Loucy (cell line): Measurements from ENCODE around the gene LATS2.

Experiments used
- EZH2phosphoT487 ChIP-seq: fragments of 200-600 bp; IDR thresholded peaks from 2 replicates; pipeline ENCODE4 v1.6.1; 2018; ENCODE audit warnings: antibody characterized with exemption, mild to moderate bottlenecking, moderate library complexity, borderline replicate concordance
- TF ChIP-seq, protein P1 (sequence below): fragments of 200-600 bp; sonication (generic); conservative IDR thresholded peaks from 2 replicates; pipeline ENCODE4 v1.5.1; 2014; ENCODE audit warnings: mild to moderate bottlenecking, antibody characterized with exemption, low read length

DNA sequence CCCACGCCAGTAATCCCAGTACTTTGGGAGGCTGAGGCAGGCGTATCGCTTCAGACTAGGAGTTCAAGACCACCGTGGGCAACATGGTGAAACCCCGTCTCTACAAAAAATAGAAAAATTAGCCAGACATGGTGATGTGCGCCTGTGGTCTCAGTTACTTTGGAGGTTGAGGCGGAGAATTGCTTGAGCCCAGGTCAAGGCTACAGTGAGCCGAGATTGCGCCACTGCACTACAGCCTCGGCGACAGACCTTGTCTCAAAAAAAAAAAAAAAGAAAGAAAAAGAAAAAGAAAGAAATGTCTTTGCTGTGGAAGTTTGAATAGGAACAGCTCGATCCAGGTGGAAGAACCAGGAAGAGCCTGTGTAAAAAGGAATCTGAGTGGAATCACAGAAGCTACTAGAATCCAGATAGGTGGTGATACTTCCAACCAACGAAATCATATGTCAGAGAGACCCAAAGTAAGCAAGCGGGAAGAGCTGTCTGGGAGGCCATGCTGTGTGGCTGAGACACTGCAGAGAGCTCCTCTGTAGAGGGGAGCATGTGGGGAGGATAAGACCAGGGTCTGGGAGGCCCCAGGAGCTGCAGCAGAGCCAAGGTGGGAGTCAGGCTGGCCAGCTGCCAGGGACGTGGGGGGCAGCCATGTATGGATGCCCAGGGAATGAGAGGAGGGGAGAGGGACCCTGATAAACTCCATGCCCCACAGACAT, 21.1 kb downstream of the LATS2 start:
- TF ChIP-seq, protein P1, sequence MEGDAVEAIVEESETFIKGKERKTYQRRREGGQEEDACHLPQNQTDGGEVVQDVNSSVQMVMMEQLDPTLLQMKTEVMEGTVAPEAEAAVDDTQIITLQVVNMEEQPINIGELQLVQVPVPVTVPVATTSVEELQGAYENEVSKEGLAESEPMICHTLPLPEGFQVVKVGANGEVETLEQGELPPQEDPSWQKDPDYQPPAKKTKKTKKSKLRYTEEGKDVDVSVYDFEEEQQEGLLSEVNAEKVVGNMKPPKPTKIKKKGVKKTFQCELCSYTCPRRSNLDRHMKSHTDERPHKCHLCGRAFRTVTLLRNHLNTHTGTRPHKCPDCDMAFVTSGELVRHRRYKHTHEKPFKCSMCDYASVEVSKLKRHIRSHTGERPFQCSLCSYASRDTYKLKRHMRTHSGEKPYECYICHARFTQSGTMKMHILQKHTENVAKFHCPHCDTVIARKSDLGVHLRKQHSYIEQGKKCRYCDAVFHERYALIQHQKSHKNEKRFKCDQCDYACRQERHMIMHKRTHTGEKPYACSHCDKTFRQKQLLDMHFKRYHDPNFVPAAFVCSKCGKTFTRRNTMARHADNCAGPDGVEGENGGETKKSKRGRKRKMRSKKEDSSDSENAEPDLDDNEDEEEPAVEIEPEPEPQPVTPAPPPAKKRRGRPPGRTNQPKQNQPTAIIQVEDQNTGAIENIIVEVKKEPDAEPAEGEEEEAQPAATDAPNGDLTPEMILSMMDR, result no peak
- no peak for TF ChIP-seq EZH2phosphoT487
